GM12873 (cell line): ENCODE results near the gene FBN1.

Experiments
- CTCF ChIP-seq: IDR thresholded peaks from 2 replicates; pipeline ENCODE4 v1.5.1; 2012; ENCODE audit warnings: low read depth, mild to moderate bottlenecking, moderate library complexity, low read length, control low read depth; ENCODE audit not compliant: insufficient read depth; ENCODE audit errors: missing control alignments

The FBN1 gene

GRCh38 chr15:48392356-48392755 is 253.2 kb downstream of the FBN1 start:
- TF ChIP-seq CTCF, result no peak

GRCh38 chr15:48391950-48392349 is 253.6 kb downstream of the FBN1 start:
- TF ChIP-seq CTCF, result no peak

- TF ChIP-seq CTCF, result no peak
Observed at GRCh38 chr15:48389691-48390143, 255.8 kb downstream of the FBN1 start.

GRCh38 chr15:48388910-48389309 is 256.6 kb downstream of the FBN1 start:
- no peak for TF ChIP-seq CTCF

GRCh38 chr15:48388016-48388851 is 257.3 kb downstream of the FBN1 start:
- no peak for TF ChIP-seq CTCF

GRCh38 chr15:48385031-48385830 is 260.3 kb downstream of the FBN1 start:
- TF ChIP-seq CTCF, result no peak

GRCh38 chr15:48384616-48385015 is 260.9 kb downstream of the FBN1 start:
- TF ChIP-seq CTCF, result no peak
